Trophoblast cell (in vitro differentiated cells and primary cell): ENCODE results near the gene PYHIN1.
A peak's percentile ranks its signal among the peaks of the same experiment; 100 is the strongest.
"Not testable (repeated sequence)": the region's sequence is repeated elsewhere in the genome, so short reads cannot be mapped to it uniquely, and the experiment has no call there.

Experiments used
- DNase-seq, 2 donors: peaks; one replicate each; pipeline ENCODE4 v3.0.0-alpha.2; 2016
- H2AFZ ChIP-seq: 2 replicates; pipeline ENCODE4 v1.6.1; 2013; ENCODE audit warnings: low read length, moderate library complexity, mild to moderate bottlenecking; ENCODE audit not compliant: insufficient read depth, poor library complexity
- H2AK5ac ChIP-seq: 2 replicates; pipeline ENCODE4 v1.6.1; 2013; ENCODE audit warnings: mild to moderate bottlenecking, low read length
- H2BK120ac ChIP-seq: 2 replicates; pipeline ENCODE4 v1.6.1; 2013; ENCODE audit warnings: low read length, mild to moderate bottlenecking, moderate library complexity; ENCODE audit not compliant: insufficient read depth, poor library complexity
- H2BK12ac ChIP-seq: 2 replicates; pipeline ENCODE4 v1.6.1; 2013; ENCODE audit warnings: mild to moderate bottlenecking, low read length, moderate library complexity
- H2BK5ac ChIP-seq: 2 replicates; pipeline ENCODE4 v1.6.1; 2013; ENCODE audit warnings: low read length, low read depth, moderate library complexity, mild to moderate bottlenecking; ENCODE audit not compliant: poor library complexity
- H3K14ac ChIP-seq: 2 replicates; pipeline ENCODE4 v1.6.1; 2013; ENCODE audit warnings: mild to moderate bottlenecking, low read length
- H3K18ac ChIP-seq: 2 replicates; pipeline ENCODE4 v1.6.1; 2013; ENCODE audit warnings: mild to moderate bottlenecking, low read length
- H3K23ac ChIP-seq: 2 replicates; pipeline ENCODE4 v1.6.1; 2013; ENCODE audit warnings: low read length
- H3K27ac ChIP-seq: 2 replicates; pipeline ENCODE4 v1.5.1; 2013; ENCODE audit warnings: low read depth, mild to moderate bottlenecking, inconsistent platforms, low read length, moderate library complexity
- H3K27me3 ChIP-seq: 2 replicates; pipeline ENCODE4 v1.6.1; 2013; ENCODE audit warnings: inconsistent platforms, mild to moderate bottlenecking, low read length, moderate library complexity; ENCODE audit not compliant: insufficient read depth
- H3K36me3 ChIP-seq, 2 experiments: 1 replicate in 1 of 2; 2 replicates in 1 of 2; pipeline ENCODE4 v1.6.1; 2013; ENCODE audit warnings: low read length in 2 of 2, mild to moderate bottlenecking in 2 of 2, moderate library complexity in 1 of 2; ENCODE audit not compliant: insufficient read depth in 2 of 2, control insufficient read depth in 1 of 2
- H3K4ac ChIP-seq: 2 replicates; pipeline ENCODE4 v1.6.1; 2013; ENCODE audit warnings: low read depth, mild to moderate bottlenecking, low read length, moderate library complexity
- H3K4me1 ChIP-seq, 2 experiments: 1 replicate in 1 of 2; 2 replicates in 1 of 2; pipeline ENCODE4 v1.6.1; 2013; ENCODE audit warnings: low read length in 2 of 2, mild to moderate bottlenecking in 2 of 2, moderate library complexity in 1 of 2; ENCODE audit not compliant: insufficient read depth in 2 of 2, control insufficient read depth in 1 of 2
- H3K4me2 ChIP-seq: 2 replicates; pipeline ENCODE4 v1.6.1; 2013; ENCODE audit warnings: inconsistent platforms, mild to moderate bottlenecking, low read length, moderate library complexity
- H3K4me3 ChIP-seq: 2 replicates; pipeline ENCODE4 v1.5.1; 2013; ENCODE audit warnings: mild to moderate bottlenecking, low read depth, low read length, inconsistent platforms
- H3K79me1 ChIP-seq: one replicate; pipeline ENCODE4 v1.6.1; 2013; ENCODE audit warnings: low read length
- H3K79me2 ChIP-seq: 2 replicates; pipeline ENCODE4 v1.6.1; 2013; ENCODE audit warnings: low read length, mild to moderate bottlenecking; ENCODE audit not compliant: control insufficient read depth, insufficient read depth, poor library complexity
- H3K9ac ChIP-seq: 2 replicates; pipeline ENCODE4 v1.6.1; 2013; ENCODE audit warnings: mild to moderate bottlenecking, low read length
- H3K9me3 ChIP-seq: 2 replicates; pipeline ENCODE4 v1.6.1; 2013; ENCODE audit warnings: low read depth, mild to moderate bottlenecking, control low read depth, inconsistent platforms, low read length; ENCODE audit not compliant: insufficient read depth
- H4K12ac ChIP-seq: 2 replicates; pipeline ENCODE4 v1.6.1; 2013; ENCODE audit warnings: low read depth, mild to moderate bottlenecking, low read length, moderate library complexity
- H4K8ac ChIP-seq: 2 replicates; pipeline ENCODE4 v1.6.1; 2013; ENCODE audit warnings: low read depth, mild to moderate bottlenecking, low read length, moderate library complexity
- H4K91ac ChIP-seq: one replicate; pipeline ENCODE4 v1.6.1; 2013; ENCODE audit warnings: low read depth, mild to moderate bottlenecking, low read length, moderate library complexity
- WGBS: extraction: QIAGEN DNeasy Blood & Tissue Kit; methylation state at CpG from one replicate; pipeline ENCODE4 v1.1.7; 2013; ENCODE audit warnings: missing lambda C conversion rate; ENCODE audit not compliant: insufficient read length, insufficient coverage; ENCODE audit errors: extremely low coverage; 5-methylcytosine and 5-hydroxymethylcytosine counted together

PYHIN1 gene

DNA sequence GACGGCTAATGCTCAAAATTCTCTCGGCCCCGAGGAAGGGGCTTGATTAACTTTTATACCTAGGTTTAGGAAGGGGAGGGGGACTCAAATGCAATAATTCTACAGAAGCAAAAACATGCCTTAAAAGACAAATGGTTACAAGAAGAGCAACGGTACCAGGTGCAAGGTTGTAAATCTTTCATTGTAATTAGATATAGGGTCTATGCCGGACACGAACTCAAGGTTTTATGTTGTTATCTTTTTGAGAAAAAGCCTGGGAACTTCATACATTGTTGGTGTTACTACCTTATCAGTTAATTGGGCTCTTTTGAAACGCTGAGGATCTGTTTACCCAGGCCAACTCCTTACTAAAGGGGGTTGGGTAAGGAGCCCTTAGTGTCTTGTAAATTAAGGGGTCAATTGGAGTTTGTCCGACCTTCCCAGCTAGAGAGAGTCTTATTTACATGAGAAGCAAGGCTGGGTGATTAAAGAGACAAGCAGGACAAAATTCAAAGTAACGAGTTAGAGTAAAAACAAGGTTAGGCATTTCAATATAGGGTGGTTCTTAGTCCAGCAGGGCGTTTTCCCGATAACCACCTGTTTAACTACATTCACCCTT, 75.0 kb downstream of the PYHIN1 start:
- H3K4me2 ChIP-seq, H2BK120ac ChIP-seq, H4K12ac ChIP-seq, H3K4me1 ChIP-seq, H3K4ac ChIP-seq, H3K79me2 ChIP-seq, H4K8ac ChIP-seq, H3K27me3 ChIP-seq, H3K27ac ChIP-seq, H2AK5ac ChIP-seq, H3K9me3 ChIP-seq, H2BK12ac ChIP-seq, H2BK5ac ChIP-seq, H3K4me3 ChIP-seq, H2AFZ ChIP-seq, H3K36me3 ChIP-seq, H3K79me1 ChIP-seq, H3K9ac ChIP-seq, H3K18ac ChIP-seq, DNase-seq, H4K91ac ChIP-seq, H3K23ac ChIP-seq, H3K14ac ChIP-seq: not testable (repeated sequence)
- WGBS, result no CpG with 5 or more reads among the region's 11 CpGs

DNA sequence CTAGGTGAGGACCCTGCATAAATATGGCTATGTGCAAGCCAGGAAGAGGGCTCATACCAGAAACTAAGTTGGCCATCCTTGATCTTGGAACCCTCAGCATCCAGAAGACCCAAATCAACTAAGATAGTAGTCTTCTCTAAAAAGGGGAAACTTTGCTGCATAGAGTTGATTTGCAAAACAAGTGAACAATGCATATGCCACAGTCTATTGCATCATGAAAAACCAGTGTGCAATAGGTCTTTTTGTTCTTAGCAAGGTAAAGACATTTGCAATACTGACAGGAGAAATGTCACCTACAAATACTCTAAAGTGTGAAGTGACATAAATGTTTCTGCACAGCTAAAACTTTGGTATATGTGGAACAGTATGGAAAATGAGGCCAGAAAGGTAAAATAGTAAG, 76.4 kb downstream of the PYHIN1 start:
- H3K4me3 ChIP-seq, result no peak overlapping the region
- no peak overlapping the region for H4K8ac ChIP-seq

DNA sequence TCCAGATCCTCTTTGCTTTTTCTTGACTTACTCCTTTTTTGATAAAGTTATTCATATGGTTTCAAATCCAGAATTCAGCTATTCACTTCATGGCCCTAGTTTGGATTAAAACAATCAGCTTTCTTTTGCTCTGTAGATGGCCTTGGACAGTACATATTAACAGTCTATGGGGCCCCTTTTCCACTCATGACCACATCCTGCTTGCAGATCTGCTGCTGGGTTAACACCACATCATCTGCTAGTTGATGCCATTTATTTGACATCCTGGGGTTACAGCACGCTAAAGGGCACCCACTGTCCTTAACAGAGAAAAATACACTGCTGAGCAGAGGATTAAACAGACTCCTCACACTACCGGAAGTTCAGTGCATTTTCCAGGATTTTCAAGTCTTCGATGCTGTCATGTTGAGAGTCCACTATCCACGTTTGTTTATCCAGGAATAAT, 77.4 kb downstream of the PYHIN1 start:
- no peak overlapping the region for H4K12ac ChIP-seq
- H3K14ac ChIP-seq, result no peak overlapping the region

More for the DNA sequence above, 76.4 kb downstream of the PYHIN1 start:
- H3K4ac ChIP-seq, result no peak overlapping the region
- DNase-seq, result no peak
- no peaks in the 10 kb centered on the region for H3K79me1 ChIP-seq
- H2AFZ ChIP-seq, result no peak overlapping the region
- H2BK120ac ChIP-seq, result no peak overlapping the region
- H3K23ac ChIP-seq, result no peak overlapping the region
- no peaks in the 10 kb centered on the region for H3K27me3 ChIP-seq
- no peak overlapping the region for H2AK5ac ChIP-seq
- H3K9ac ChIP-seq, result no peak overlapping the region
- no peak overlapping the region for H3K18ac ChIP-seq
- no peaks in the 10 kb centered on the region for H3K9me3 ChIP-seq
- no peak overlapping the region for H2BK5ac ChIP-seq
- H3K36me3 ChIP-seq, result no peaks in the 10 kb centered on the region
- H3K79me2 ChIP-seq, result no peaks in the 10 kb centered on the region
- H3K4me2 ChIP-seq, result no peak overlapping the region
- no peak overlapping the region for H4K12ac ChIP-seq
- peaks cover 0 to 5% of the 10 kb centered on the region in 2 experiments for H3K4me1 ChIP-seq
- no peak overlapping the region for H2BK12ac ChIP-seq
- no peak overlapping the region for H3K14ac ChIP-seq
- no peak overlapping the region for H3K27ac ChIP-seq
- no peak overlapping the region for H4K91ac ChIP-seq

DNA sequence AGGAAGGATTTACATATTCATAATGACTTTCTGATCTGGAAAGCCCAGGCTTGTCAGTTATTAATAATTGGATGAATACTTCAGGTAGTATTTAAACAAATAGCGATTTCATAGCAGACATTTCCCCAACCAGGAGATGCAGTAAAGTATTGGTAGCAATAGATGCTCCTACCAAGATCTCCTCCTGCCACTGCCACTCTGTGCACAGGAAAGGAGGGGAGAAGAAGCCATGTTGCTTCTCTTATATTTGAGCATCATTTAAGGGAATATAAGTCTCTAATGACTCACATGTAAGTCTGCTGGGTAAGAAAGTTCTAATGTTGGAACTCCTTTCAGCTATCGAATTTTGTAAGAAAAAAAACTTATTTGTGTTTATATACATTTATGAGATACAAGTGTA, 77.9 kb downstream of the PYHIN1 start:
- Histone ChIP-seq H2BK5ac (no peak overlapping the region), H3K36me3 (no peaks in the 10 kb centered on the region), H3K4me1 (peaks cover 0 to 5% of the 10 kb centered on the region in 2 experiments), H2AFZ (no peak overlapping the region), H2BK120ac (no peak overlapping the region), H3K4me2 (no peak overlapping the region), H4K8ac (no peak overlapping the region), H3K9ac (no peak overlapping the region), H2AK5ac (no peak overlapping the region), H3K4ac (no peak overlapping the region), H3K23ac (no peak overlapping the region), H3K27ac (no peak overlapping the region), H3K9me3 (no peaks in the 10 kb centered on the region), H3K18ac (no peak overlapping the region), H4K91ac (no peak overlapping the region), H3K14ac (no peak overlapping the region), H3K27me3 (no peaks in the 10 kb centered on the region), H3K4me3 (no peak overlapping the region), H2BK12ac (no peak overlapping the region), H3K79me1 (no peaks in the 10 kb centered on the region), H3K79me2 (no peaks in the 10 kb centered on the region), H4K12ac (no peak overlapping the region)
- no CpG with 5 or more reads among the region's 2 CpGs for WGBS
- DNase-seq, result no peak

More for the DNA sequence above, 77.4 kb downstream of the PYHIN1 start:
- Histone ChIP-seq H2AFZ (no peak overlapping the region), H3K4me1 (peaks cover 0 to 5% of the 10 kb centered on the region in 2 experiments), H3K9me3 (no peaks in the 10 kb centered on the region), H4K8ac (no peak overlapping the region), H3K27ac (no peak overlapping the region), H3K27me3 (no peaks in the 10 kb centered on the region), H3K36me3 (no peaks in the 10 kb centered on the region), H3K18ac (no peak overlapping the region), H2AK5ac (no peak overlapping the region), H3K23ac (no peak overlapping the region), H2BK5ac (no peak overlapping the region), H2BK12ac (no peak overlapping the region), H4K91ac (peak overlapping the region; percentile 43), H3K79me1 (no peaks in the 10 kb centered on the region), H3K4ac (no peak overlapping the region), H3K4me3 (no peak overlapping the region), H3K4me2 (no peak overlapping the region), H3K9ac (no peak overlapping the region), H3K79me2 (no peaks in the 10 kb centered on the region), H2BK120ac (peak overlapping the region; percentile 39)
- no peak for DNase-seq
- WGBS, result no CpG with 5 or more reads among the region's 4 CpGs
